Activated CD4-positive, alpha-beta T cell treated with anti-CD3 and anti-CD28 coated beads, Interleukin-2, amount 10 ng/mL, durations not matched to agents 7 days and 5 days (primary cell): ENCODE data around the gene INVS. TPM values are rescaled to one million over a fixed set of nuclear protein-coding genes. Genes with fewer than 3 reads are reported as not detected.
A peak's percentile ranks its signal among the peaks of the same experiment; 100 is the strongest.
"Not testable (repeated sequence)": the region's sequence is repeated elsewhere in the genome, so short reads cannot be mapped to it uniquely, and the experiment has no call there.

ENCODE experiments used
- CTCF ChIA-PET: fragments of 350-600 bp; sonication (Branson Sonifier 250); formaldehyde crosslinking; loops from one replicate; lab custom pipeline; 2021; ENCODE audit warnings: antibody characterized with exemption; lab: Charles Lee
- POLR2A ChIA-PET: fragments of 350-600 bp; sonication (Branson Sonifier 250); formaldehyde crosslinking; loops from one replicate; lab custom pipeline; 2021; ENCODE audit warnings: antibody characterized with exemption; lab: Charles Lee
- DNase-seq: peaks from one replicate; pipeline ENCODE4 v3.0.0-alpha.2; 2020
- H3K27ac Mint-ChIP-seq: one replicate; pipeline ENCODE4 v1.8.0; 2021; ENCODE audit warnings: mild to moderate bottlenecking, moderate library complexity, mixed read lengths
- H3K27me3 Mint-ChIP-seq: one replicate; pipeline ENCODE4 v1.8.0; 2021; ENCODE audit warnings: mixed read lengths
- H3K36me3 Mint-ChIP-seq: one replicate; pipeline ENCODE4 v1.8.0; 2021; ENCODE audit warnings: low read depth, mixed read lengths
- H3K4me1 Mint-ChIP-seq: one replicate; pipeline ENCODE4 v1.8.0; 2021; ENCODE audit warnings: mixed read lengths
- H3K4me3 Mint-ChIP-seq: one replicate; pipeline ENCODE4 v1.8.0; 2021; ENCODE audit warnings: mild to moderate bottlenecking, moderate library complexity, mixed read lengths
- H3K9me3 Mint-ChIP-seq: one replicate; pipeline ENCODE4 v1.8.0; 2021; ENCODE audit warnings: mixed read lengths
- total RNA-seq, 2 experiments: library from RNA; stranded (reverse); gene quantifications; one replicate each; pipeline ENCODE4 v1.2.3, GENCODE V29; 2021

Gene INVS
- total RNA-seq, 2 experiments from 2014 or later, result 15.8 to 16.9 TPM

- ChIA-PET POLR2A (no interaction called here), CTCF (interaction anchor here (1.0 kb wide), 1 partner anchor 33 kb away, joined by 3 read pairs; no protein-coding TSS in a partner anchor)
- H3K4me3 Mint-ChIP-seq, result no peak overlapping the region
- no peaks in the 10 kb centered on the region for H3K27me3 Mint-ChIP-seq
- DNase-seq, result no peak
- H3K27ac Mint-ChIP-seq, result no peak overlapping the region
- H3K4me1 Mint-ChIP-seq, result no peaks in the 10 kb centered on the region
- no peaks in the 10 kb centered on the region for H3K9me3 Mint-ChIP-seq
- peaks cover 9% of the 10 kb centered on the region for H3K36me3 Mint-ChIP-seq
Measured at GRCh38 chr9:100108559-100108958, 9.5 kb downstream of the INVS start.

GRCh38 chr9:100111235-100111634, 12.2 kb downstream of the INVS start:
- H3K4me1 Mint-ChIP-seq, result no peaks in the 10 kb centered on the region
- CTCF ChIA-PET, result interaction anchor here (1.2 kb wide), 1 partner anchor 56 kb away, joined by 3 read pairs; no protein-coding TSS in a partner anchor
- H3K9me3 Mint-ChIP-seq, result peaks cover 2% of the 10 kb centered on the region
- POLR2A ChIA-PET, result no interaction called here
- no peak overlapping the region for H3K27ac Mint-ChIP-seq
- no peaks in the 10 kb centered on the region for H3K27me3 Mint-ChIP-seq
- no peak overlapping the region for H3K4me3 Mint-ChIP-seq
- peaks cover 8% of the 10 kb centered on the region for H3K36me3 Mint-ChIP-seq
- DNase-seq, result no peak

GRCh38 chr9:100112677-100113336, 13.8 kb downstream of the INVS start:
- POLR2A ChIA-PET, result no interaction called here
- CTCF ChIA-PET, result no interaction called here
- Mint-ChIP-seq H3K4me3 (no peak overlapping the region), H3K27ac (no peak overlapping the region), H3K36me3 (peaks cover 8% of the 10 kb centered on the region), H3K27me3 (no peaks in the 10 kb centered on the region), H3K9me3 (peaks cover 2% of the 10 kb centered on the region), H3K4me1 (no peaks in the 10 kb centered on the region)
- no peak for DNase-seq

- DNase-seq, result no peak
- H3K27me3 Mint-ChIP-seq, result no peaks in the 10 kb centered on the region
- ChIA-PET POLR2A (no interaction called here), CTCF (interaction anchor here (0.6 kb wide), 1 partner anchor 16 kb away, joined by 7 read pairs; no protein-coding TSS in a partner anchor)
- no peaks in the 10 kb centered on the region for H3K4me1 Mint-ChIP-seq
- H3K36me3 Mint-ChIP-seq, result peaks cover 10% of the 10 kb centered on the region
- H3K9me3 Mint-ChIP-seq, result peaks cover 2% of the 10 kb centered on the region
- H3K4me3 Mint-ChIP-seq, result no peak overlapping the region
- H3K27ac Mint-ChIP-seq, result no peak overlapping the region
Measured at GRCh38 chr9:100117316-100117715, 18.3 kb downstream of the INVS start.

GRCh38 chr9:100120286-100120685, 21.2 kb downstream of the INVS start:
- POLR2A ChIA-PET, result no interaction called here

GRCh38 chr9:100125236-100125635, 26.2 kb downstream of the INVS start:
- Mint-ChIP-seq H3K27me3 (no peaks in the 10 kb centered on the region), H3K36me3 (peaks cover 5% of the 10 kb centered on the region), H3K27ac (no peak overlapping the region), H3K9me3 (no peaks in the 10 kb centered on the region), H3K4me3 (no peak overlapping the region), H3K4me1 (no peaks in the 10 kb centered on the region)
- ChIA-PET CTCF (interaction anchor here (0.7 kb wide), 1 partner anchor 87 kb away, joined by 3 read pairs; no protein-coding TSS in a partner anchor), POLR2A (no interaction called here)
- no peak for DNase-seq

More at GRCh38 chr9:100120286-100120685, 21.2 kb downstream of the INVS start:
- H3K4me3 Mint-ChIP-seq, result no peak overlapping the region
- CTCF ChIA-PET, result interaction anchor here (1.1 kb wide), 1 partner anchor 18 kb away, joined by 3 read pairs; no protein-coding TSS in a partner anchor
- H3K9me3 Mint-ChIP-seq, result peaks cover 2% of the 10 kb centered on the region
- no peaks in the 10 kb centered on the region for H3K27me3 Mint-ChIP-seq
- peaks cover 8% of the 10 kb centered on the region for H3K36me3 Mint-ChIP-seq
- H3K4me1 Mint-ChIP-seq, result no peaks in the 10 kb centered on the region
- DNase-seq, result no peak
- H3K27ac Mint-ChIP-seq, result no peak overlapping the region

GRCh38 chr9:100125910-100126309, 26.9 kb downstream of the INVS start:
- ChIA-PET POLR2A (no interaction called here), CTCF (interaction anchor here (0.6 to 0.7 kb wide), 2 partner anchors 30 to 87 kb away, joined by 3 read pairs; no protein-coding TSS in a partner anchor)
- H3K36me3 Mint-ChIP-seq, result peaks cover 5% of the 10 kb centered on the region
- no peaks in the 10 kb centered on the region for H3K9me3 Mint-ChIP-seq
- H3K4me1 Mint-ChIP-seq, result no peaks in the 10 kb centered on the region
- no peaks in the 10 kb centered on the region for H3K27me3 Mint-ChIP-seq
- no peak overlapping the region for H3K4me3 Mint-ChIP-seq
- no peak overlapping the region for H3K27ac Mint-ChIP-seq
- no peak for DNase-seq

- Mint-ChIP-seq H3K4me3 (no peak overlapping the region), H3K36me3 (peaks cover 3% of the 10 kb centered on the region), H3K27ac (no peak overlapping the region), H3K4me1 (no peaks in the 10 kb centered on the region), H3K27me3 (no peaks in the 10 kb centered on the region), H3K9me3 (no peaks in the 10 kb centered on the region)
- no peak for DNase-seq
- POLR2A ChIA-PET, result no interaction called here
- CTCF ChIA-PET, result interaction anchor here (0.6 kb wide), 1 partner anchor 31 kb away, joined by 3 read pairs; no protein-coding TSS in a partner anchor
Measured at GRCh38 chr9:100126423-100126822, 27.4 kb downstream of the INVS start.

- Mint-ChIP-seq H3K4me1 (no peaks in the 10 kb centered on the region), H3K9me3 (no peaks in the 10 kb centered on the region), H3K27me3 (no peaks in the 10 kb centered on the region), H3K36me3 (peaks cover 16% of the 10 kb centered on the region), H3K4me3 (no peak overlapping the region), H3K27ac (peak overlapping the region; percentile 63)
- CTCF ChIA-PET, result no interaction called here
- POLR2A ChIA-PET, result no interaction called here
- no peak for DNase-seq
Measured at GRCh38 chr9:100129772-100130171, 30.7 kb downstream of the INVS start.

GRCh38 chr9:100131216-100131615, 32.2 kb downstream of the INVS start:
- ChIA-PET POLR2A (no interaction called here), CTCF (no interaction called here)
- peaks cover 16% of the 10 kb centered on the region for H3K36me3 Mint-ChIP-seq
- H3K9me3 Mint-ChIP-seq, result no peaks in the 10 kb centered on the region
- H3K27me3 Mint-ChIP-seq, result no peaks in the 10 kb centered on the region
- no peak for DNase-seq
- no peaks in the 10 kb centered on the region for H3K4me1 Mint-ChIP-seq
- H3K27ac Mint-ChIP-seq, result no peak overlapping the region
- no peak overlapping the region for H3K4me3 Mint-ChIP-seq

- Mint-ChIP-seq H3K9me3 (no peaks in the 10 kb centered on the region), H3K27me3 (no peaks in the 10 kb centered on the region)
Measured at GRCh38 chr9:100131875-100132430, 32.9 kb downstream of the INVS start.

GRCh38 chr9:100134731-100135130, 35.7 kb downstream of the INVS start:
- no peak for DNase-seq
- H3K4me1 Mint-ChIP-seq, result no peaks in the 10 kb centered on the region
- peaks cover 13% of the 10 kb centered on the region for H3K36me3 Mint-ChIP-seq
- H3K4me3 Mint-ChIP-seq, result no peak overlapping the region
- H3K27ac Mint-ChIP-seq, result no peak overlapping the region
- CTCF ChIA-PET, result no interaction called here
- H3K9me3 Mint-ChIP-seq, result no peaks in the 10 kb centered on the region
- no peaks in the 10 kb centered on the region for H3K27me3 Mint-ChIP-seq
- POLR2A ChIA-PET, result no interaction called here

More at GRCh38 chr9:100131875-100132430, 32.9 kb downstream of the INVS start:
- POLR2A ChIA-PET, result no interaction called here
- CTCF ChIA-PET, result no interaction called here
- peaks cover 16% of the 10 kb centered on the region for H3K36me3 Mint-ChIP-seq
- no peak overlapping the region for H3K27ac Mint-ChIP-seq
- no peak overlapping the region for H3K4me3 Mint-ChIP-seq
- DNase-seq, result no peak
- no peaks in the 10 kb centered on the region for H3K4me1 Mint-ChIP-seq

- CTCF ChIA-PET, H3K27ac Mint-ChIP-seq, DNase-seq, POLR2A ChIA-PET, H3K4me1 Mint-ChIP-seq, H3K9me3 Mint-ChIP-seq, H3K4me3 Mint-ChIP-seq, H3K27me3 Mint-ChIP-seq: not testable (repeated sequence)
- peaks cover 12% of the 10 kb centered on the region for H3K36me3 Mint-ChIP-seq
Measured at GRCh38 chr9:100136799-100137198, 37.8 kb downstream of the INVS start.
